ENCODE results near the gene ROCK2.

GRCh38 chr2:11145350-11145749 is 199.1 kb downstream of the ROCK2 start:
- no peak for TF ChIP-seq CTCF (IDR thresholded peaks at IDR 0.05)
- no peak for TF ChIP-seq EZH2phosphoT487 (IDR thresholded peaks at IDR 0.05)
- no peak for TF ChIP-seq EZH2 (IDR thresholded peaks at IDR 0.05)

All from neural progenitor cell (in vitro differentiated cells).